HepG2 (cell line): Measurements from ENCODE around the gene CCDC86. TPM values are rescaled to one million over a fixed set of nuclear protein-coding genes. Genes with fewer than 3 reads are reported as not detected.

Source experiments
- ATAC-seq: fragments of 200-7000 bp; cut with Tn5 transposase; 3 replicates; pipeline ENCODE4 v1.9.1; 2020; ENCODE audit warnings: mild to moderate bottlenecking, moderate library complexity
- BruUV-seq: library from RNA; stranded (reverse); fragments of 400-500 nt; replicated peaks from 2 replicates; lab custom pipeline; 2021; lab: Mats Ljungman, UMichigan
- CTCF ChIA-PET: fragments of 300-600 bp; formaldehyde crosslinking; extraction: SDS; loops from one replicate; lab custom pipeline; 2021; ENCODE audit warnings: low total read pairs, inconsistent platforms, low intra/inter-chr PET ratio; lab: Yijun Ruan, JAX
- POLR2A ChIA-PET: fragments of 350-600 bp; sonication (Branson Sonifier 250); formaldehyde crosslinking; loops from one replicate; lab custom pipeline; 2020; ENCODE audit warnings: antibody characterized with exemption, inconsistent platforms; lab: Yijun Ruan, JAX
- DNase-seq: peaks from one replicate; pipeline ENCODE4 v3.0.0-alpha.2; 2015; ENCODE audit warnings: low spot score
- FAIRE-seq: peaks from 3 replicates; lab custom pipeline; 2011; peaks lifted over from hg19 to GRCh38; lab: Jason Lieb, UNC
- H2AFZ ChIP-seq: one replicate; pipeline ENCODE4 v1.6.1; 2011; ENCODE audit warnings: low read length, inconsistent platforms
- H3K27ac ChIP-seq: fragments of 300-600 bp; 3 replicates; pipeline ENCODE4 v1.8.0; 2011; ENCODE audit warnings: mixed run types, mild to moderate bottlenecking, mixed read lengths, low read length, inconsistent platforms; ENCODE audit not compliant: insufficient read depth; ENCODE audit errors: extremely low read length
- H3K27me3 ChIP-seq, 2 experiments: fragments of 200-600 bp in 1 of 2; 2 replicates in 1 of 2; 3 replicates in 1 of 2; pipeline versions ENCODE4 v1.6.0 to v1.8.0; 2011; ENCODE audit warnings: low read length in 2 of 2, mild to moderate bottlenecking in 2 of 2, moderate library complexity in 2 of 2, inconsistent platforms in 1 of 2; ENCODE audit not compliant: insufficient read depth in 2 of 2, control insufficient read depth in 1 of 2
- H3K36me3 ChIP-seq, 2 experiments: fragments of 200-600 bp in 1 of 2; replicated peaks in 1 of 2; 2 replicates in 1 of 2; 3 replicates in 1 of 2; pipeline versions ENCODE4 v1.5.1 to v1.8.0; 2011; ENCODE audit warnings: low read length in 2 of 2, inconsistent platforms in 1 of 2; ENCODE audit not compliant: insufficient read depth in 2 of 2, control insufficient read depth in 1 of 2
- H3K4me1 ChIP-seq: 2 replicates; pipeline ENCODE4 v1.5.1; 2012; ENCODE audit warnings: low read length, inconsistent platforms; ENCODE audit not compliant: insufficient read depth
- H3K4me2 ChIP-seq: 2 replicates; pipeline ENCODE4 v1.6.0; 2011; ENCODE audit warnings: low read depth, low read length, inconsistent platforms
- H3K4me3 ChIP-seq, 3 experiments: fragments of 200-600 bp in 1 of 3; sonication (generic), shearing (Covaris generic) in 1 of 3; replicated peaks in 1 of 3; 2 replicates each; pipeline ENCODE4 v1.5.1; 2011 to 2016; ENCODE audit warnings: low read length in 3 of 3, inconsistent platforms in 2 of 3, low read depth in 2 of 3, mild to moderate bottlenecking in 2 of 3, control low read depth in 1 of 3, mixed read lengths in 1 of 3; ENCODE audit not compliant: insufficient read depth in 1 of 3
- H3K79me2 ChIP-seq: one replicate; pipeline ENCODE4 v1.6.1; 2011; ENCODE audit warnings: low read length, inconsistent platforms; ENCODE audit not compliant: insufficient read depth
- H3K9ac ChIP-seq: 2 replicates; pipeline ENCODE4 v1.6.0; 2011; ENCODE audit warnings: mild to moderate bottlenecking, low read depth, low read length, inconsistent platforms; ENCODE audit not compliant: insufficient read depth
- H3K9me3 ChIP-seq: 2 replicates; pipeline ENCODE4 v1.5.1; 2012; ENCODE audit warnings: mild to moderate bottlenecking, low read length
- H4K20me1 ChIP-seq: 2 replicates; pipeline ENCODE4 v1.6.0; 2011; ENCODE audit warnings: inconsistent platforms, mild to moderate bottlenecking, low read length, moderate library complexity; ENCODE audit not compliant: insufficient read depth
- AGO2 ChIP-seq: fragments of 200-400 bp; formaldehyde crosslinking; optimal IDR thresholded peaks from 2 replicates; pipeline ENCODE3; 2017; ENCODE audit warnings: mild to moderate bottlenecking, low read depth, low read length, moderate library complexity
- PPARG ChIP-seq: conservative IDR thresholded peaks from 2 replicates; pipeline ENCODE4 v1.6.1; 2016; ENCODE audit warnings: missing biosample characterization, missing genetic modification reagents
- RBFOX2 ChIP-seq: fragments of 200-400 bp; formaldehyde crosslinking; IDR thresholded peaks from 2 replicates; pipeline ENCODE4 v1.6.1; 2017; ENCODE audit warnings: low read depth, mild to moderate bottlenecking, low read length
- TRIM22 ChIP-seq: fragments of 450-650 bp; IDR thresholded peaks from 2 replicates; pipeline ENCODE4 v1.6.1; 2017
- WGBS: methylation state at CpG from one replicate; pipeline ENCODE4 v1.1.6; 2017; ENCODE audit warnings: low lambda C conversion rate; 5-methylcytosine and 5-hydroxymethylcytosine counted together
- in situ Hi-C: cut with HindIII; loops from 2 replicates; pipeline ENCODE4 v1.10.0; 2017; ENCODE audit warnings: low pct_unique_long_range_greater_than_20kb; ENCODE audit not compliant: extremely low pct_ligation_motif_present
- intact Hi-C: fragments of 100-400 bp; cut with micrococcal nuclease; formaldehyde crosslinking; loops from one replicate; pipeline ENCODE4 v1.10.0; 2022; ENCODE audit not compliant: unreplicated experiment
- polyA plus RNA-seq, 8 experiments: library from polyadenylated mRNA; depleted of rRNA in 3 of 8; stranded (reverse) in 7 of 8; unstranded in 1 of 8; fragments of >200 nt; fragmentation: Illumina TruSeq in 4 of 8; extraction: Trizol in 4 of 8; gene quantifications; 2 replicates each; pipeline versions ENCODE4 v1.2.1 to v1.2.3, GENCODE V29; 2011 to 2016; ENCODE audit warnings: low read depth in 4 of 8, missing spikeins in 1 of 8, mixed read lengths in 1 of 8; ENCODE audit not compliant: insufficient read depth in 1 of 8
- total RNA-seq, 5 experiments: library from RNA; depleted of rRNA; stranded (reverse); fragments of >200 nt; fragmentation: Illumina TruSeq; extraction: Trizol; gene quantifications; 2 replicates each; pipeline ENCODE4 v1.2.3, GENCODE V29; 2016; ENCODE audit warnings: low read depth in 1 of 5

CCDC86 gene
- total and polyA plus RNA-seq, 2 of the 13 experiments (the other 11 are each of a cell fraction or from before 2014, with no cell fraction given), result 33.8 to 37.6 TPM

DNA sequence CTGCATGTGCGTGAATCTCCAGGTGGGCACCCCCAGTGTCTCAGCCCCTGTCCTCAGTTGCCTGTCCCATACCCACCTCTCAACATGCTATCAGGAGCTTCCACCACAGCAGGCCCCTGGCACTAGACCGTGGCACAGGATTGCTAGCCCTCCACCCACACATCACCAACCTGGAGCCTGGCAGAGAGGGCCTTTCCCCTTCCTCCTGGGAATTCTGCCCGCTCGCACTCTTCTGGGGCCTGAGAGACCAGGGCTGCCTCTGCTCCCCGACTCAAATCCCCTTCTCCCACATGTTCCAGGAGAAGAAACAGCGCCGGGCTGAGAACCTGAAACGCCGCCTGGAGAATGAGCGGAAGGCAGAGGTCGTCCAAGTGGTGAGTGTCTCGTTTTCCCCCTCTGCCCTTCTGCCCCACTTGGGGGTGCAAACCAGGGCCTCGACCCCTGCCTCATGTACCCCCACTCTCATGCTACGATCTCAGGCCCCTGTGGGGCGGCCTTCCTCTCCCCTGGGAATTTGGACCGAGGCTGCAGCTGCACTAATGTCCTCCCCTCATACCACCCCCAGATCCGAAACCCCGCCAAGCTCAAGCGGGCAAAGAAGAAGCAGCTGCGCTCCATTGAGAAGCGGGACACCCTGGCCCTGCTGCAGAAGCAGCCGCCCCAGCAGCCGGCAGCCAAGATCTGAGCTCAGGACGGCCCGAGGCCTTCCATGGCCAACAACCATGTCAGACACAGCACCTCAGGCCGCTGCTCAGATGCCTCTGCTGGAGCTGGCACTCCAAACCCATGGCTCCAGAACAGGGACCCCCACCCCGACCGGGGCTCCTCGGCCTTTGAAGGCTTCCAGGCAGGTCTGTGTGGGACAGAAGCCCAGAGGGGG, 8.0 kb downstream of the CCDC86 start:
- no peak overlapping the region for H3K9ac ChIP-seq
- FAIRE-seq, result no peak

More for the DNA sequence above, 8.0 kb downstream of the CCDC86 start:
- H3K36me3 ChIP-seq, result peaks cover 29 to 54% of the 10 kb centered on the region in 2 experiments; a peak in 4 of 5 replicates
- no peak overlapping the region for H3K4me3 ChIP-seq
- no TSS peak for BruUV-seq
- peaks cover 21% of the 10 kb centered on the region for H3K79me2 ChIP-seq
- no peak overlapping the region for H3K4me2 ChIP-seq
- peaks cover 28% of the 10 kb centered on the region for H3K4me1 ChIP-seq
- H4K20me1 ChIP-seq, result peaks cover 12% of the 10 kb centered on the region; the same call in 1 of the 2 replicates
- ATAC-seq (no peak), DNase-seq (no peak)
- no peaks in the 10 kb centered on the region for H3K27me3 ChIP-seq
- H3K9me3 ChIP-seq, result no peaks in the 10 kb centered on the region
- ChIA-PET CTCF (no interaction called here), POLR2A (interaction anchor here (1.2 kb wide), 1 partner anchor 64 kb away, joined by 3 read pairs; the partner anchor contains the start of gene TMEM109)
- in situ Hi-C loops, result no loop called here
- intact Hi-C loops, result no loop called here
- no peak overlapping the region for H3K27ac ChIP-seq
- no peak overlapping the region for H2AFZ ChIP-seq
- TF ChIP-seq TRIM22, result no peak
- no peak for TF ChIP-seq PPARG
- peak; percentile 41 for TF ChIP-seq AGO2
- TF ChIP-seq RBFOX2, result peak; percentile 31; the same call in 1 of the 2 replicates
- 98% methylated on average over 26 of the region's 29 CpGs for WGBS
